Skin of body (tissue), 2 donors: ENCODE results near the gene GNPTG. TPM values are rescaled to one million over a fixed set of nuclear protein-coding genes. Genes with fewer than 3 reads are reported as not detected.

Experiments
- DNase-seq: peaks from one replicate; lab custom pipeline; 2025; lab: John Stamatoyannopoulos, UW
- total RNA-seq: library from RNA; depleted of rRNA; stranded (reverse); fragments of >200 nt; gene quantifications from one replicate; pipeline ENCODE4 v1.2.3, GENCODE V29; 2014

The GNPTG gene
- 24.6 TPM for total RNA-seq

DNA sequence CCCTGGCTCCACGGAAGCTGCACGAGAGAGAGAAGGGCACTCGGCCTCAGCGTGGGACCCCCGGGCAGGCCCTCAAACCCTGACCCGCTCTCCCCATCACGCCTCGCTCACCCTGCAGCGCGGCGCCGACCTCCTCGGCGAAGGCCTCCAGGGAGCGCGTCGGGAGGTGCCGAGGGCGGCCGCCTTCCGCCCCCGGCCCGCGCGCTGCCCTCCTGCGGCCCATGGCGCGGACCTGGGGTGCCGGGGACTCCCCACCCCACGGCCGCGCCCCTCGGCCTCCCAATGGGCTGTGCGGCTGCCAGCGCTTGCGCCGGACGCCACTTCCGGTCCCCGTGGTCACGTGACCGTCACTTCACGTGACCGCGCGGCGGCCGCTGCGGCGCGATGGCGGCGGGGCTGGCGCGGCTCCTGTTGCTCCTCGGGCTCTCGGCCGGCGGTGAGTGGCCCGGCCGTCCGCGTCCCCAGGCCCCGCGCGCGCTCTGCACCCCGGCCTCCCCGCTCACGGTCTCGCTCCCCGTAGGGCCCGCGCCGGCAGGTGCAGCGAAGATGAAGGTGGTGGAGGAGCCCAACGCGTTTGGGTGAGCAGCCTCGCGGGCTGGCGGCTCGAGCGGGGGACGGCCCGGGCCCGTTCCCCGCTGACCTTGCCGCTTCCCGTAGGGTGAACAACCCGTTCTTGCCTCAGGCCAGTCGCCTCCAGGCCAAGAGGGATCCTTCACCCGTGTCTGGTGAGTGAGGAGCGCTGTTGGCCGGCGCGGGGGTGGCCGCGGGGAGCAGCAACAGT is at the start of gene GNPTG, which contains the start of gene TSR3:
GNPTG (plus strand) TSS at position 350 of the 781 bp plus-strand sequence; CDS start at position 385, 35 bp downstream.
TSR3 (minus strand) TSS at position 297 of the 781 bp plus-strand sequence; CDS start at position 223, 74 bp downstream.
- peak; percentile 70 for DNase-seq

DNA sequence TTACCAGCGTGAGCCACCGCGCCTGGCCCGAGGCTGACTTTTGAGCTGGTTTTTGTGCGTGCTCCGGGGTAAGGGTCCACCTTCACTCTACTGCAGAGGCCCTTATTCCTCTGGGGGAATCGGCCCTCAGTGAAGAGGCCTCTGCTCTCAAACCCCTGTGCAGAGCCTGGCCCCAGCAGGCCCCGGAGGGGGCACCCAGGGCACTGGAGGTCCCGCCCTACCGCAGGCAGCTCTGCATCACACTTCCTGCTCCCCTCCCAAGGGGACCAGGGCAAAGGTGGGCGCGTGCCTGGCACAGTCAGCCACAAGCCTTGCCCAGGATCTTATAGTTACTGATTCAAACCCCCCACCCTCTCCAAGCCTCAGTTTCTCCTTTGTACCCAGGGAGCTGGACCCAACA is 45.9 kb upstream of the GNPTG start:
- no peak for DNase-seq

DNA sequence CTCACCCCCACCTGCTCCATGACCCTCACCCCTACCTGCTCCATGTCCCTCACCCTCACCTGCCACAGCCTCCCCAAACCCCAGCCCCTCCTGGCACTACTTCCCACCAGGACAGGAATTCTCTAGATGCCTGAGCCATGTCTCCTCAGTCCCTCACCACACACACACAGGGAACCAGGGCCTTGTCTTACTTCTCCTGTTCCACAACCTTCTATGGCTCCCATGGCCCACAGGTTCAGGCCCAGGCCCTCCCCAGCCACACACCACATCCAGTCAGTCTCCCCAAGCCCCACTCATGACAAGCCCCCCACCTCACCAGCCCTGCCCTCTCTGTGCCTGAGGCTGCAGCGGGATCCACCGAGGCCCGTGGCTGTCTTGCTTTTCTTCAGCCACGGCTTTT is 45.4 kb upstream of the GNPTG start:
- no peak for DNase-seq

DNA sequence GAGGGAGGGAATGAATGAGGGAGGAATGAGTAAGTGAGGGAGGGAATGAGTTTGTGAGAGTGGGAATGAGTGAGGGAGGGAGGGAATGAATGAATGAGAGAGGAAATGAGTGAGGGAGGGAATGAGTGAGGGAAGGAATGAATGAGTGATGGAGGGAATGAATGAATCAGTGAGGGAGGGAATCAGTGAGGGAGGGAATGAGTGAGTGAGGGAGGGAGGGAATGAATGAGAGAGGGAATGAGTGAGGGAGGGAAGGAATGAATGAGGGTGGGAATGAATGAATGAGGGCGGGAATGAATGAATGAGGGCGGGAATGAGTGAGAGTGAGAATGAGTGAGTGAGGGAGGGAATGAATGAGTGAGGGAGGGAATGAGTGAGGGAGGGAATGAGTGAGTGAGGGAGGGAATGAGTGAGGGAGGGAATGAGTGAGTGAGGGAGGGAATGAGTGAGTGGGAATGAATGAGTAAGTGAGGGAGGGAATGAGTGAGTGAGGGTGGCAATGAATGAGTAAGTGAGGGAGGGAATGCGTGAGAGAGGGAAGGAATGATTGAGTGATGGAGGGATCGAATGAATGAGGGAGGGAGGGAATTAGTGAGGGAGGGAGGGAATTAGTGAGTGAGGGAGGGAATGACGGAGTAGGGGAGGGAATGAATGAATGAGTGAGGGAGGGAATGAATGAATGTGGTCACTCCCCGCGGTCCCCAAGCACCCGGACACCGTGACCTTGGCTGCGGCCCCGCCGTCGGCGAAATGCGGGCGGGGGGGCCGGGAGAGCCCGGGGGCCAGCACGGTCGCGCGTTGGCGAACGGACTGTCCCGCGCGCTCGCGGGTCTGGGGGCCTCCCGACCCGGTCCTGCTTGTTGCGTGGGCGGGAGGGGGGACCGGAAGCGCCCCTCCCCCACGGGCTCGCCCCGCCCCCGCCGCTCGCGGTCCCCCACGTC is 43.4 kb upstream of the GNPTG start:
- peak; percentile 43 for DNase-seq

DNA sequence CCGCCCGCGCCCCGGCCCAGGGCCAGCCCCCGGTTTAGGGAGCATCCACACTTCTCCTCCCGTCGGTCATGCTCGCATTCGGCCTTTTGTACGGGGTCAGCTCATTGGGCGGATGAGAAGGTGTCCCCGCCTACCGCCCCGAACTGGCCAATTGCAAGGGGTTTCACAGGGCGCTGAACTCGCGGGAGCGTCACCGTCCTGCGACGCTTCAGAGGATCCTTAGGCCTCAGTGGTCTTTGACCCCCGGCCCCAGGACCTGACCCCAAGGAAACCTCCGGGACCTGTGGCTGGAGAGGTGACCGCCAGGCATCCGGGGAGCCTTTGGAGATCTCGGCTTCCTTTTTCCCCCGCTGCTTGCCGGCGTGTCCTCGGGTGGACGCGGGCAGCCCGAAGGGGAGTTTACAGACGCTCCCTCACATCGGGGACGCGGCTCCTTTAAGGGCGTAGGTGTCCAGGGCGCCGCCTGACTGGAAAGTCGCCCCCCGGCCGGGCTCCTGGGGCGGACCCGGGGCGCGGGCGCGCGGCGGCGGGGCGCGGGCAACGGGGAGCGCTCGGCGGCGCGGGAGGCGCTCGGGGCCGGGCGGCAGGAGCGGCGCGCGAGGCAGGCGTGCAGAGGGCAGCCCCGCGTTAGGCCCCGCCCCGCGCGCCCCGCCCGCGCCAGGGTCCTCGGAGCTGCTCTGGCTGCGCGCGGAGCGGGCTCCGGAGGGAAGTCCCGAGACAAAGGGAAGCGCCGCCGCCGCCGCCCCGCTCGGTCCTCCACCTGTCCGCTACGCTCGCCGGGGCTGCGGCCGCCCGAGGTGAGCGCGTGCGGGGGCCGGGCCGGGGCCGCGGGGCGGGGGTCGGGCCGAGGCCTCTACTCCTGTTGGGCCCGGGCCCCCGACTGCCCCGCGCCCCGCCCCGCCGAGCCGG is 42.5 kb upstream of the GNPTG start, which contains the start of gene UBE2I:
UBE2I (plus strand) TSS at position 660 of the 909 bp plus-strand sequence. CDS start 4,395 bp downstream, outside the sequence.
- DNase-seq, result peak; percentile 99

DNA sequence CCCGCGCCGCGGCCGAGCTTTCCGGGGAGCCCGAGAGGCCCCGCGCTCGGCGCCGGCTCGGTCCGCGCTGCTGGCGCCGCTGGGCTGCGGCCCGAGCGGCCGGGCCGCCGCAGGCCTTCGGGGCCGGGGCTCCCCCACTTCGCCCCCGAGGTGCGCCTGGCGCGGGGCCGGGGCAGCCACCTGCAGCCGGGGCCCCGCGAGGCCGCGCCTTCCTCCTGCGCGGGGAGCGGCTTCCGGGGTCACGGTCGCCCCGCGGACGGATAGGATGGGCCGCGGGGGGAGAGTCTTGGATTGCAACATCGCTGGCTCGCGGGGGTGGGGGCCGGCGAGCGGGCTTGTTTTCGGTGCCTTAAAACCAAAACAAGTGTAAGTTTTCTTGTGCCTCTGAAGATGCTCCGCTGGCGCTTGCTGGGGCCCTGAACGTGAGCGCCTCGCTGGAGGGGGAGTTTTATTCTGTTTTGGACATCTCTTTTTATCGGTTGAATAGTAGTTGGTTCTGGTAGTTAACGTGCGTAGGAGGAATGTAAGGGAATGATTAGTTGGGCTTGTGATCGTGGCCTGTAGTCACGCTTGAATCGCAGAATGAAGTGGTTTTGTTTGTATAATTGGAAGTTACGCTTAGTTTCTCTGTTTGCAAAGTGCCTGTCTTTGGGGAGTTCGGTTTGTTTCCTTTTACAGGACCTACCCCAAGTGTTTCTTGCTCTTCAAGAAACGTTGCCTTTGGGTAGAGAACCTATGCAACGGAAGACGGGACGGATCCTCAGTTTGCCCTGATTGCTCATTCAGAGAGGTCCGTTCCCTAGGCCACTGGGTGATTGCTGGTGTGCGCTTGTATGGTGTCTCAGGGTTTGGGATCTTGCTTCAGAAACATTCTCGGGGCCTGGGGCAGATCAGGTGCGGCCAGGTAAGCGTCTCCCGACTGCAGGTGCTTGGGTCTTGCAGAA is 41.6 kb upstream of the GNPTG start:
- DNase-seq, result no peak

DNA sequence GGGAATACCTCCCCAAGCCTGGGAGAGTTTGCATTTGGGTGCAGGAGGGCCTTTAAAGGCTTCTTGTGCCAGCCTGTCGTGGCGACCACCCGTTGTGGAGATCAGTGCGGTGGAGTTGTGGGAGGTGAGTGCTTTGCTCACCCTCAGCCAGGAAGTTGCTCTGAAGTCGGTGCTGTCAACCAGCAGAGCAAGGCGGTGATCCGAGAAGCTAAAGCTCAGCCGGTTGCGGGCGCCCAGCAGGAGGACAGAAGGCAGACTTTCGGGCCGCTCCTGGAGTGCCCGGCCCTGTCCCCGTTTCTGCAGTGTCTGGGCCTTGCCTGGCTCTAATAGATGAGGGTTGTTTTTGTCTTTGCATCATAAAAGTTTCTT is 40.9 kb upstream of the GNPTG start:
- DNase-seq, result no peak

DNA sequence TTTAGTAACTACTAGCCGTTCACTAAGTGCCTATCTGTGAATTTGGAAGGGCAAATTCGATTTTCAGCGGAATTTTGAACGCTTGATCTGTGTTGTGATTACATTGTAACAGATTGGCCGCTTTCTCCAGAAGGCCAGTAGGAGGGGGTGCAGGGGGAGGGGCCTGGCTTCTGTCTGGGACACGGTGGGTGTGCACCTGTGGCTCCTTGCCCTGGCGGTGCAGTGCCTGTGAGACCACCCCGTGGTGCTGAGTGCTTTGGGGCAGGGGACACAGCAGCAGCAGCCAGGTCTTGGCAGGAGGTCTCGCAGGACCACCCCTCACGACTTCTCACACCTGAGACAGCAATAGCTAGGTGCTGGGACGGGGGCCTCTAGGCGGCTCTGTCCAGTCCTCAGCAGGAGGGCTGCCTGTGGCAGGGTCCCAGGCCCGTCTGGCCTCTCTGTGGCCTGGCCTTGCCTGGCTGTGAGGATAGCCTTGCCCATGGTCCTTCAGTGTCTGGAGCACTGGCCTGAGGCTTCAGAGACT is 40.5 kb upstream of the GNPTG start:
- DNase-seq, result no peak

DNA sequence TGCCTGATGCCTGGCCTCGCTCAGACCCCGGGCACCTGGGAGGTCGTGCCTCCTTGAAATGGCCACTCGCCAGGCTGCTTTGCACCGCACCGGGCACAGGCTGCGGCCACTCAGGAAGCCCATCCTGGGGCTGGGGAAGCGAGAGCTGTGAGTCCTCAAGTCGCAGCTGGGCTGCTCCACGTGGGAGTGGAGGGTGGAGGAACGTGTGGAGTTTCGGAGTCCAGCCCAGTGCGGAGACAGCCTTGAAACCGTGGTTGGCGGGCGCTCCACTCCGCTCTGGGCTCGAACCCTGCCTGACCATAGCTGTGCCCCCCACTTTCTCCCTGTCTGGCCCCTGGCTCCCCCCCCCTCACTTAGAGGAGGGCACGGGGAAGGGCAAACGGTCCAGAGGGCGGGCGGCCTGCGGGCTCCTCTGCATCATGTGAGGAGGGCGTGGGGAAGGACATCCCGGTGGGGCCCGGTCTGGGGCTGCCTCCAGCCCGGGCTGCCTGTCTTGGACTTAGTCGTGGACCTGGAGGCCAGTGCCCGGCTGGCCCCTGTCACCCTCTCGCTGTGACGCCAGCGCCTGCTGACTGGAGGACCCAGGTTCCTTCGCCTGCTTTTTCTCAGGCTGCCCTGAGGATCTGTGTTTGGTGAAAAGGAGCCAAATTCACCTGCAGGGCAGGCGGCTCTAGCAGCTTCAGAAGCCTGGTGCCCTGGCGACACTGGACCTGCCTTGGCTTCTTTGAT is 39.8 kb upstream of the GNPTG start:
- no peak for DNase-seq

DNA sequence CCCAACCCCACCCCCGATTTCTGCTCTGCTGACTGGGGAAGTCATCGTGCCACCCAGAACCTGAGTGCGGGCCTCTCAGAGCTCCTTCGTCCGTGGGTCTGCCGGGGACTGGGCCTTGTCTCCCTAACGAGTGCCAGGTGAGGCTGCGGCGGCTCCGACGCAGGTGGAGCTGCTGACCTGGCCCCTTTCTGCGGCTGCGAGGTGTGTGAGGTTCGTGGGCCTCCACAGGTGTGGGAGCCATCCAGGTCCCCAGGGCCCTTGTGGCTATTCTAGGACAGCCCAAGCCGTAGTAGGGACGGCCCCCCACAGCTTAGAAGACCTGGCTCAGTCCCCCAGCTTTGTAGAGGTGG is 39.3 kb upstream of the GNPTG start:
- no peak for DNase-seq

DNA sequence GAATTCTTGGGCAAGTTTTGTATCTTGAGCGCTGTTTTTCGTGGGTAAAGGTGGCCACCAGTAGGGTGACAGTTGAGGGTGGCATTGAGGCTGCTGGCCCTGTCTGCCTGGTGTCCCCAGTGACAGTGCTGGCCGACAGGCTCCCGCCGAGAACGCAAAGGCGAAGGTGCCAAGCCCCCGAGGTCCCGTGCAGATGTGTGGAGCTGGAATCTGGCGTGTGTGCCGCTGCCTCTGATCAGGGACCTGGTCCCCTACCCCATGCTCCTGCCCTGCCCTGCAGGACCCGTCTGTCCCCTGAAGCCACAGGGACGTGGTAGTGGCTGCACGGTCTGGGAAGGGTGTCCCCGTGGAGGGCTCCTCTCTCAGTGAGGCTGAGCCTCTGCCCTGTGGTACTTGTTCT is 38.8 kb upstream of the GNPTG start:
- no peak for DNase-seq

DNA sequence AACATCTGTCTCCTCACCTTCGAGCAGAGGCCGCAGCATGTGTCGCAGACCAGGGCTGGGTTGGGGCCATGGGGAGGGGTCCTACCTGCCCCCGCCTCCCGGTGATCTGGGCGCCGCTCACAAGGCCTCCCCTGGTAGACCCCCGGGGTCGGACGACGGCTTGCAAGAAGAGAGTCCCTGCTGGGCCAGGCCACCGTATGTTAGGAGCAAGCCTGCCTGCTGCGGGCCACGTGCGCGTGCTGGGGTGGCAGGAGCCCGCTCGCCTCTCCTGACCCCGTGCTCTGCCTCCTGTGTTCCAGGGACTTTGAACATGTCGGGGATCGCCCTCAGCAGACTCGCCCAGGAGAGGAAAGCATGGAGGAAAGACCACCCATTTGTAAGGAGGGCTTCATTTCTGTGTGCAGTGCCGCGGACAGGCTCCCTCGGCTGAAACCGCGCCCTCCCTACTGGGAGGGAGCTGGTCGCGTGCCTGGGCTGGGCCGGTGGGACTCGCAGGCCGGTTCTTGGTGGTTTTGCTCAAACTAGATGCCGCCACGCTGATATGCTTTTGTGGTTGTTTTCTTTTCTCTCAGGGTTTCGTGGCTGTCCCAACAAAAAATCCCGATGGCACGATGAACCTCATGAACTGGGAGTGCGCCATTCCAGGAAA is 37.9 kb upstream of the GNPTG start:
- DNase-seq, result no peak

DNA sequence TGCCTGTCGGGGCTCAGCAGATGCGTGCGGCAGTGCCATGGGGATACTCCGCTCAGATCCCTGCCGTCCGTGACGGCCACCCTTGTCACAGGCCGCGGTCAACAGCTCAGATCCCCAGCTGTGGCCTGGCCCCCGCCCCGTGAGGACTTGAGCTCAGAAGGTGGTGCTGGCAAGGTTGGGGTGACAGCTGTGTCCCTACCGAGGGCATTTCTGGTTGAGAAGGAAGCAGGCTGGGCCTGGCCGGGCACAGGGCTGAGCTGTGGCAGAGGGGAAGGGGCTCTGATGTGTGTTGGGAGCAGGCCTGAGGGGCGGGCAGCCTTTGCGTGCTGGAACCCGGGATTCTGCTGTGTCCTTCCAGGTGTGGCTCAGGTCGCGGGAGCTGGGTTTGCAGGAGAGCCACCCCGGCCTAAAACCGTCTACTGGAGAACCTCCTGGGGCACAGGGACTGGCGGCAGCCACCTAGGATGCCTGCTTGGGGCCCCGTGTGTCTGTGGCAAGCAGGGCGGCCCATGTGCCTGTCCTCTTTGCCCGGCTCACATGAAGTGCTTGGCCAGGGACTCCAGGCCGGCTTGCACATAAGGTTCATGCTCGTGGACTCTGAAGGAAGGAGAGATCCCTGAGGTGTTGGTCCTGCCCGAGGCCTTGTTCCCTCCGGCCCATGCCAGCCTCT is 37.2 kb upstream of the GNPTG start:
- no peak for DNase-seq

DNA sequence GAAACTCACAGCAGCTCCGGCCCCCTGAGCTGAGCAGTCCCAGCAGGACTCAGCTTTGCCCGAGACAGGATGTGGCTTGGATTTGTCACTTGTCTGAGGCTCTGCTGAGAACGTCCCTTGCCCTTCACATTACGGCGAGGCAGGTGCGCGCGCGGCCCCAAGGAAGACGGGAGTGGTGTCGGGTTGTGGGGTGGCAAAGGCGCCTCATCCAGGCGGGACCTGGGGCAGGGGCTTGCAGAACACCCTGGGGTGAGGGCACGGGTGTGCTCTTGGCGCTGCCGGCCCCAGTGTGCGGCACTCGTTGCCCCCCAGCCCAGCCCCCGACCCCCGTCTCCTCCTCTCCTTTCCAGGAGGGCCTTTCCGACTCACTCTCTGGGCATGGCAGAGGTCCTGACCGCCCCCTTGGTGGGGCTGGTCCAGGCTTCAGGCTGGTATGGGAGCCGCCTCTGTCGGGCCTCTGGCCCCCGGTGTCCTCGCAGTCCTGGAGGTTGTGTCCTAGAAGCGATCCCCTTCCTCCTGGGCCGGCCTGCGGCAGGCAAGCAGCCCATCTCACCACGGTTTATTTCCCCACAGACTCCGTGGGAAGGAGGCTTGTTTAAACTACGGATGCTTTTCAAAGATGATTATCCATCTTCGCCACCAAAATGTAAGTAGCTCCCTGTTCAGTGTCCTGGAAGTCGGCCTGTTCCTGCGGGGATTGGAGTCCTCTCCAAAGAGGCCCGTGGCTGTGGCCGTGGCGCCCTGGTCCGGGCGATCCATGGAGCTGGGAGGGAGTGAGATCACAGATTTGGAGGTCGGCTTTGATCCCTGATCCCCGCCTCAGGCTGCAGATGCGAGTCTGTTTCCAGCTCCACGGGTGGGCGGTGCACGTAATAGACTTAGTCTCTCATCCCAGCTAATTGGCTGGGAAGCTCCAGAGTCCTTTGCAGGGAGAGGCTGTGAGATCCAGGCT is 36.4 kb upstream of the GNPTG start:
- DNase-seq, result no peak

DNA sequence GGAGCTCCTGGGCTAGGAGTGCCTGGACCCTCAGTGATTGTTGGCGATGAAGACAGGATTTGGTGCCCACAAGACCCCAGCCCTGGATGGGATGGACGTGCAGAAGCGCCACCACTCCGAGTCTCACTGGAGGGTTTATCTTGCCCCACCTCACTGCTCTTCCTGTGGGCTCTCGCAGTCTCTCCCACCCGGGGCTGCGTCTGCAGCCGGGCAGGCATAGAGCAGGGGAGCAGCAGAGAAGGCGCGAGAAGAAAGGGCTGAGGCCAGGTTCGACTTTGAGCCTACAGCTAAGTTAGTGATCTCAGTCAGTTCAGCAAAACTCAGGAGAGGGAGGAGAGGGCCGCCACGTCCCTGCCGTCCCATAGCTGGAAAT is 35.7 kb upstream of the GNPTG start:
- DNase-seq, result no peak

DNA sequence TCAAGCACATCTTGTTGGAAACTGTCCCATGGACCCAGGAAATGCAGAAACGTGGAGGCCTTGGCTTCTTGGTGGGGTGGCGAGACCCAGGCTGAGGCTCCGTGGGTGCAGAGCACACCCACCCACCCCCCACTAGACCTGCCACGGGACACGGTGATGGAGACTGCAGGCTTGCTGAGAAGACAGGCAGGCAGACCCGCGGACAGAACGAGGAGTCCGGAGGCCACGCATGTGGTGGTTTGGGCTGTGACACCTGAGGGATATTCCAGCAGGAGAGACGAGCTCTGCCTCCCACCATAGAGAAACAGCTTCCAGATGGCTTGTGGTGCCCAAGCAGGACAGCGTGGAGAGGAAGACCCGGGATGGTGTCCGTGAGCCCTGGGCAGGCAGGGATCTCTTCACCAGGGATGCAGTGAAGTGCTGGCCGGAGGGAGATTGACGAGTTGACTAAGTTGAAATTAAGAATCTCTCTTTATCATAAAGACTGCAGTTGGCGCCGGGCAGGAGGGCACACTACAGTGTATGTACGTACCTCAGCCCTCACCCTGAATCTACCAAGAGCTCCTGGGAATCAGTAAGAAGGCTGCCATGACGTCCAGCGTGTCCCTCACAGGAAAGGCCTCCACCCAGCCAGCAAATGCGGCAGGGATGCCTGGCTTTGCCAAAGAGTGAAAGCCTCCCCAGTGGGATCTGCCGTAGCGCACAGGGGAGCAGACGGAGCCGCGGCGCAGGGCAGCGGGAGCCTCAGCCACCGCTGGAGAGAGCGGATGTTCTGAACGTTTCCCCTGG is 34.1 kb upstream of the GNPTG start:
- no peak for DNase-seq
